ENCODE data around the gene VN1R5.

VN1R5 gene

GRCh38 chr1:247281001-247281574 lies 25.2 kb downstream of the VN1R5 start:
- Histone ChIP-seq H3K9ac (ENCODE audit: low read length) (no peak overlapping the region), H4K12ac (ENCODE audit: low read depth, low read length) (no peak overlapping the region), H3K4me1 (ENCODE audit: control insufficient read depth in 1 of 2, insufficient read depth in 2 of 2, low read length in 2 of 2) (no peaks in the 10 kb centered on the region), H2BK120ac (ENCODE audit: insufficient read depth, low read length, poor library complexity) (no peak overlapping the region), H2BK5ac (ENCODE audit: low read depth, low read length, poor library complexity) (no peak overlapping the region), H3K14ac (ENCODE audit: low read length) (no peak overlapping the region), H3K36me3 (ENCODE audit: control insufficient read depth in 1 of 2, insufficient read depth in 2 of 2, low read length in 2 of 2) (no peaks in the 10 kb centered on the region), H3K27ac (ENCODE audit: low read depth, low read length) (no peak overlapping the region), H3K9me3 (ENCODE audit: insufficient read depth, low read depth, low read length) (peaks cover under 1% of the 10 kb centered on the region), H4K91ac (ENCODE audit: low read depth, low read length) (no peak overlapping the region), H3K4me2 (ENCODE audit: low read length) (no peak overlapping the region), H3K4ac (ENCODE audit: low read depth, low read length) (no peak overlapping the region), H3K27me3 (ENCODE audit: insufficient read depth, low read length) (no peaks in the 10 kb centered on the region), H3K23ac (ENCODE audit: low read length) (no peak overlapping the region), H3K4me3 (ENCODE audit: low read depth, low read length) (no peak overlapping the region), H4K8ac (ENCODE audit: low read depth, low read length) (no peak overlapping the region), H3K79me1 (ENCODE audit: low read length) (no peaks in the 10 kb centered on the region), H3K79me2 (ENCODE audit: control insufficient read depth, insufficient read depth, low read length, poor library complexity) (no peaks in the 10 kb centered on the region), H2AFZ (ENCODE audit: insufficient read depth, low read length, poor library complexity) (no peak overlapping the region), H2BK12ac (ENCODE audit: low read length) (no peak overlapping the region), H2AK5ac (ENCODE audit: low read length) (no peak overlapping the region), H3K18ac (ENCODE audit: low read length) (no peak overlapping the region)
- no peak for DNase-seq
- WGBS (ENCODE audit: extremely low coverage, insufficient coverage, insufficient read length): no CpG with 5 or more reads among the region's 5 CpGs

GRCh38 chr1:247286134-247286670 lies 30.3 kb downstream of the VN1R5 start:
- Histone ChIP-seq H3K18ac (ENCODE audit: low read length) (no peak overlapping the region), H2AFZ (ENCODE audit: insufficient read depth, low read length, poor library complexity) (no peak overlapping the region), H2BK5ac (ENCODE audit: low read depth, low read length, poor library complexity) (no peak overlapping the region), H2AK5ac (ENCODE audit: low read length) (no peak overlapping the region), H3K27me3 (ENCODE audit: insufficient read depth, low read length) (no peaks in the 10 kb centered on the region), H3K14ac (ENCODE audit: low read length) (no peak overlapping the region), H3K9ac (ENCODE audit: low read length) (no peak overlapping the region), H3K27ac (ENCODE audit: low read depth, low read length) (no peak overlapping the region), H3K79me2 (ENCODE audit: control insufficient read depth, insufficient read depth, low read length, poor library complexity) (no peaks in the 10 kb centered on the region), H3K9me3 (ENCODE audit: insufficient read depth, low read depth, low read length) (peaks cover 4% of the 10 kb centered on the region), H4K91ac (ENCODE audit: low read depth, low read length) (no peak overlapping the region), H3K4me3 (ENCODE audit: low read depth, low read length) (no peak overlapping the region), H3K36me3 (ENCODE audit: control insufficient read depth in 1 of 2, insufficient read depth in 2 of 2, low read length in 2 of 2) (no peaks in the 10 kb centered on the region), H2BK12ac (ENCODE audit: low read length) (no peak overlapping the region), H3K79me1 (ENCODE audit: low read length) (no peaks in the 10 kb centered on the region), H3K4me2 (ENCODE audit: low read length) (no peak overlapping the region), H4K12ac (ENCODE audit: low read depth, low read length) (no peak overlapping the region), H3K23ac (ENCODE audit: low read length) (no peak overlapping the region), H3K4ac (ENCODE audit: low read depth, low read length) (no peak overlapping the region), H4K8ac (ENCODE audit: low read depth, low read length) (no peak overlapping the region), H2BK120ac (ENCODE audit: insufficient read depth, low read length, poor library complexity) (no peak overlapping the region), H3K4me1 (ENCODE audit: control insufficient read depth in 1 of 2, insufficient read depth in 2 of 2, low read length in 2 of 2) (peaks cover 0 to 2% of the 10 kb centered on the region in 2 experiments)
- WGBS (ENCODE audit: extremely low coverage, insufficient coverage, insufficient read length): no CpG with 5 or more reads among the region's 23 CpGs
- no peak for DNase-seq

GRCh38 chr1:247287460-247287859 lies 31.6 kb downstream of the VN1R5 start:
- Histone ChIP-seq H3K9me3 (ENCODE audit: insufficient read depth, low read depth, low read length) (peaks cover 6% of the 10 kb centered on the region), H3K18ac (ENCODE audit: low read length) (no peak overlapping the region), H3K4me2 (ENCODE audit: low read length) (no peak overlapping the region), H3K9ac (ENCODE audit: low read length) (no peak overlapping the region), H3K27me3 (ENCODE audit: insufficient read depth, low read length) (no peaks in the 10 kb centered on the region), H3K4me3 (ENCODE audit: low read depth, low read length) (no peak overlapping the region), H3K23ac (ENCODE audit: low read length) (no peak overlapping the region), H3K79me1 (ENCODE audit: low read length) (no peaks in the 10 kb centered on the region), H2AK5ac (ENCODE audit: low read length) (no peak overlapping the region), H2BK12ac (ENCODE audit: low read length) (no peak overlapping the region), H3K36me3 (ENCODE audit: control insufficient read depth in 1 of 2, insufficient read depth in 2 of 2, low read length in 2 of 2) (no peaks in the 10 kb centered on the region), H3K4ac (ENCODE audit: low read depth, low read length) (no peak overlapping the region), H4K8ac (ENCODE audit: low read depth, low read length) (no peak overlapping the region), H4K91ac (ENCODE audit: low read depth, low read length) (no peak overlapping the region), H3K79me2 (ENCODE audit: control insufficient read depth, insufficient read depth, low read length, poor library complexity) (no peaks in the 10 kb centered on the region), H4K12ac (ENCODE audit: low read depth, low read length) (no peak overlapping the region), H3K27ac (ENCODE audit: low read depth, low read length) (no peak overlapping the region), H3K14ac (ENCODE audit: low read length) (no peak overlapping the region), H2BK5ac (ENCODE audit: low read depth, low read length, poor library complexity) (no peak overlapping the region), H2AFZ (ENCODE audit: insufficient read depth, low read length, poor library complexity) (no peak overlapping the region), H3K4me1 (ENCODE audit: control insufficient read depth in 1 of 2, insufficient read depth in 2 of 2, low read length in 2 of 2) (peaks cover 6 to 7% of the 10 kb centered on the region in 2 experiments), H2BK120ac (ENCODE audit: insufficient read depth, low read length, poor library complexity) (no peak overlapping the region)
- DNase-seq: no peak
- 100% methylated on average over 5 of the region's 14 CpGs for WGBS (ENCODE audit: extremely low coverage, insufficient coverage, insufficient read length)

- peaks cover 6% of the 10 kb centered on the region for H3K9me3 ChIP-seq (ENCODE audit: insufficient read depth, low read depth, low read length)
- no peak overlapping the region for H4K12ac ChIP-seq (ENCODE audit: low read depth, low read length)
- no peaks in the 10 kb centered on the region for H3K79me1 ChIP-seq (ENCODE audit: low read length)
- H3K27me3 ChIP-seq (ENCODE audit: insufficient read depth, low read length): no peaks in the 10 kb centered on the region
- no peak overlapping the region for H3K14ac ChIP-seq (ENCODE audit: low read length)
- no peak overlapping the region for H2BK5ac ChIP-seq (ENCODE audit: low read depth, low read length, poor library complexity)
- H3K4me1 ChIP-seq (ENCODE audit: control insufficient read depth in 1 of 2, insufficient read depth in 2 of 2, low read length in 2 of 2): peaks cover 7 to 9% of the 10 kb centered on the region in 2 experiments
- H3K18ac ChIP-seq (ENCODE audit: low read length): no peak overlapping the region
- no peak overlapping the region for H2AFZ ChIP-seq (ENCODE audit: insufficient read depth, low read length, poor library complexity)
- no peak for DNase-seq
- no CpG with 5 or more reads among the region's 6 CpGs for WGBS (ENCODE audit: extremely low coverage, insufficient coverage, insufficient read length)
- no peak overlapping the region for H3K4ac ChIP-seq (ENCODE audit: low read depth, low read length)
- H2BK120ac ChIP-seq (ENCODE audit: insufficient read depth, low read length, poor library complexity): no peak overlapping the region
- no peaks in the 10 kb centered on the region for H3K79me2 ChIP-seq (ENCODE audit: control insufficient read depth, insufficient read depth, low read length, poor library complexity)
- H2AK5ac ChIP-seq (ENCODE audit: low read length): no peak overlapping the region
- no peak overlapping the region for H4K91ac ChIP-seq (ENCODE audit: low read depth, low read length)
- H2BK12ac ChIP-seq (ENCODE audit: low read length): no peak overlapping the region
- no peak overlapping the region for H3K4me2 ChIP-seq (ENCODE audit: low read length)
- no peaks in the 10 kb centered on the region for H3K36me3 ChIP-seq (ENCODE audit: control insufficient read depth in 1 of 2, insufficient read depth in 2 of 2, low read length in 2 of 2)
- no peak overlapping the region for H3K9ac ChIP-seq (ENCODE audit: low read length)
- H3K4me3 ChIP-seq (ENCODE audit: low read depth, low read length): no peak overlapping the region
- no peak overlapping the region for H3K23ac ChIP-seq (ENCODE audit: low read length)
- no peak overlapping the region for H4K8ac ChIP-seq (ENCODE audit: low read depth, low read length)
- no peak overlapping the region for H3K27ac ChIP-seq (ENCODE audit: low read depth, low read length)
Measured at GRCh38 chr1:247288341-247288740, 32.5 kb downstream of the VN1R5 start.
